HG03571 (cell line): ENCODE results near the gene SUPT5H.
"Not testable (repeated sequence)": the region's sequence is repeated elsewhere in the genome, so short reads cannot be mapped to it uniquely, and the experiment has no call there.

Source experiments
- ATAC-seq: cut with Tn5 transposase; IDR thresholded peaks from one replicate; pipeline ENCODE4 v1.9.1; 2021; ENCODE audit not compliant: unreplicated experiment

Gene SUPT5H

GRCh38 chr19:39424934-39425333 lies 20.4 kb upstream of the SUPT5H start:
- no peak for ATAC-seq

GRCh38 chr19:39425744-39426143 lies 19.6 kb upstream of the SUPT5H start:
- no peak for ATAC-seq

GRCh38 chr19:39426170-39426569 lies 19.2 kb upstream of the SUPT5H start:
- ATAC-seq, result no peak

- ATAC-seq, result no peak
These were observed 17.7 kb upstream of the SUPT5H start for GRCh38 chr19:39427707-39428106.

- no peak for ATAC-seq
These were observed 16.9 kb upstream of the SUPT5H start for GRCh38 chr19:39428283-39429112.

GRCh38 chr19:39430675-39431593 lies 14.4 kb upstream of the SUPT5H start:
- ATAC-seq, result peak; percentile 50

GRCh38 chr19:39432677-39433025 lies 12.7 kb upstream of the SUPT5H start:
- no peak for ATAC-seq

GRCh38 chr19:39433480-39434079 lies 11.8 kb upstream of the SUPT5H start:
- no peak for ATAC-seq

GRCh38 chr19:39434123-39435076 lies 11.0 kb upstream of the SUPT5H start:
- ATAC-seq, result no peak

GRCh38 chr19:39435499-39436349 lies 9.7 kb upstream of the SUPT5H start, which contains the start of gene RPS16:
RPS16 (minus strand) TSS chr19:39435949; CDS start chr19:39435895, 54 bp downstream.
- peak; percentile 57 for ATAC-seq

GRCh38 chr19:39436350-39436716 lies 9.0 kb upstream of the SUPT5H start:
- no peak for ATAC-seq

GRCh38 chr19:39438270-39438934 lies 7.0 kb upstream of the SUPT5H start:
- ATAC-seq, result no peak

- no peak for ATAC-seq
These were observed 685 bp upstream of the SUPT5H start for GRCh38 chr19:39444598-39445195.

GRCh38 chr19:39446365-39447084 lies 1.1 kb downstream of the SUPT5H start:
- no peak for ATAC-seq

GRCh38 chr19:39448271-39448670 lies 2.9 kb downstream of the SUPT5H start:
- ATAC-seq, result no peak

- no peak for ATAC-seq
These were observed 3.9 kb downstream of the SUPT5H start for GRCh38 chr19:39449116-39449797.

GRCh38 chr19:39451257-39451656 lies 5.9 kb downstream of the SUPT5H start:
- not testable (repeated sequence) for ATAC-seq
